ENCODE results near the gene TNFRSF21. TPM values are rescaled to one million over a fixed set of nuclear protein-coding genes. Genes with fewer than 3 reads are reported as not detected.

The TNFRSF21 gene
- total RNA-seq, 1 donor from 2014 or later = 55.7 TPM

DNA sequence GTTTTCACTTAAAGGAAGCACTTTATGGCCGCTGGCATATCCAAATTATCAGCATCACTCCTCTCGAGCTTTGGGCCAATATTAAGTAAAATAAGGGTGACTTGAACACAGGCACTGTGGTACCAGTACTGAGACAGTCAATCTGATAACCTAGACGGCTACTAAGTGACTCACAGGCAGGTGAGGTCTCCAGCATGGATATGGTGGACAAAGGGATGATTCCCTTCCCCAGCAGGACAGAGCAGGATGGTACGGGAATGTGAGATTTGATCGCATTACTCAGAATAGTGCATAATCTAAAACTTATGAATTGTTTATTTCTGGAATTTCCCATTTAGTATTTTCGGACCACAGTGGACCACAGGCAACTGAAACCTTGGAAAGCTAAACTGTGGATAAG, 55.7 kb downstream of the TNFRSF21 start:
- no peak for DNase-seq (ENCODE audit: low spot score)

DNA sequence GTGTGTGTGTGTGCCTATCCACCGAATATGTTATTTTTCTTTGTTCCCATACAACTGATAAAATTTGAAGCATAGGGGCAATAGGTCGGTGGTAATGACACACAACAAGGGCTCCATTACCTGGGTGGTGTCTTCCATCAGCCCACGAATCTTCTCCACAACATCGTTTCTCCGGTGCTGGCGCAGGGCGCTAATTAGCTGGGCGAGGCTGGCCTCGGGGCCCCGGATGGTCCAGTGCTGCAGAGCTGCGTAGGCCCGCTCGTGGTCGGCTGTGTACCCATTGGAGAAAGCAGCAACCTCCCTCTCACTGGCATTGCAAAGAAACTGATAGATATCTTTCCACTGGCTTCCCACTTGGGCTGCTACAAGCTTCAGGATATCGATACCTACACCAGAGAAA, 56.6 kb downstream of the TNFRSF21 start:
- no peak for DNase-seq (ENCODE audit: low spot score)

DNA sequence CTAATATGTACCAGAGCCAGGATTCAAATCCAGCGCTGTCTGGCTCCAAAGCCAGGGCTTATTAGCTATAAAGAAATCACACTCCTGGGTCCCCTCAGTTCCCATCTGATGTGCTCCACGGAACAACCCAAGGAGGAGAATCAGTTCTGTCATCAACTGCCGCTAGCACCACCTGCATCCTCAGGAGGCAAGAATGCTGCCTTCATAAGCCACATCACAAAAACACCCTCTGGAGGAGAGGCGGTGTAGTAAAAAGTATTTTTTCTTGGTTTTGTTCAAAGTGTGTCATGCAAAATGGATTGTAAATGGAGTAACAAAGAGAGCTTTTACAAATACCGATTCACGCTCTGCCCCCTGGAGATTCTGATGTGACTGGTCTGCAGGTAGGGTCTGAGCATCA, 57.1 kb downstream of the TNFRSF21 start:
- DNase-seq (ENCODE audit: low spot score) = no peak

DNA sequence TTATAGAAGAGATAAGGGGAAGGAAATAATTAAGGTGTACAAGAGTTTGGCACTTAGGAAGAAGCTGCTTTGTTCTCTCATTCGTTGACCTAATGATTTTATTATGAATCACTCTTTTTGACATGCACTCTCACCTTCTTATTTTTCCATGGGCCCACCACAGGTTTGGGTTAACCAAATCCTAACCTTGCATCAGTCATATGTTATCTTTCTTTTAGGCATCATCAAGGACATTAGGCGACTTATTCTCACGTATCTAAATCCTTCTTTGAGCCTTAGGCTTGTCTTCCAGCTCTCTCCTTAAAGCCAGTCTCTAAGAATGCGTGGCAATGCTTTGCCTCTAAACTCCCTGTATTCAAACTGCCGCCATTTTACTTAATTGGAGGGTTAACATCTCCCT, 58.3 kb downstream of the TNFRSF21 start:
- no peak for DNase-seq (ENCODE audit: low spot score)

DNA sequence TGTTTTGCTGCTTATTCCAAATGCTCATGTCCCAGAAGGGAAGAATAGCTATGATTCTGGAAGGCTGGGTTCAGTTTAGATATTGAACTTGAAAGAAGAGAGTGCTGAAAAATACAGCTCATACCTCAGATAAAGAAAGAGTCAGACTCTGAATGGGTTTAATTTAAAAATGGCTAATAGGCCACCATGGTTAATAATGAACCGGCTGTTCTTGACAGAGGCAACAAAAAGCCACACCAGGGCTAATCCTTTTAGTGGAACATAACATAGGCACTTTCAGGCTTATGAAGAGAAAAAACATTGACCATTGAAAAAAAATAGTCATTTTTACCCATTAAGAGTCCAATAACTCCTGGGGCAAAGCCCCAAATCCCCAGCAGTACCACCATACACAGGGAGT, 59.4 kb downstream of the TNFRSF21 start:
- no peak for DNase-seq (ENCODE audit: low spot score)

DNA sequence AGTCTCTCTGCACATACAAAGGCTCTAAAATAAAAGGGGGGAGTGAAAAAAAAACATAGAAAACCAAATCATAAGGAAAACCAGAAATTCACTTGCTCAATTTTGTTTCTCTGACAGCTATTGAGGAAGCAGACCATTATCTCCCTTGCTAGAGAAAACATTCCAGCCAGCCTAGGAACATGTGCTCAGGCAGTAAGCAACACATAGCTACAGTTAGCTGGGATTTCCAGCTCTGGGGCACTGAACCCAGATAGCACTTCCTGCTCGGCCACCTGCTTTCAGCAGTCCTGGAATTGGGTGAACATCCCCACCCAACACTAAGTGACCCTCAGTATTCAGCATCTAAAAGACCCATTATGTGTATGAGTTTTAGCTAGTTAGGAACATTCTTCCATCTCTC, 61.3 kb downstream of the TNFRSF21 start:
- no peak for DNase-seq (ENCODE audit: low spot score)

DNA sequence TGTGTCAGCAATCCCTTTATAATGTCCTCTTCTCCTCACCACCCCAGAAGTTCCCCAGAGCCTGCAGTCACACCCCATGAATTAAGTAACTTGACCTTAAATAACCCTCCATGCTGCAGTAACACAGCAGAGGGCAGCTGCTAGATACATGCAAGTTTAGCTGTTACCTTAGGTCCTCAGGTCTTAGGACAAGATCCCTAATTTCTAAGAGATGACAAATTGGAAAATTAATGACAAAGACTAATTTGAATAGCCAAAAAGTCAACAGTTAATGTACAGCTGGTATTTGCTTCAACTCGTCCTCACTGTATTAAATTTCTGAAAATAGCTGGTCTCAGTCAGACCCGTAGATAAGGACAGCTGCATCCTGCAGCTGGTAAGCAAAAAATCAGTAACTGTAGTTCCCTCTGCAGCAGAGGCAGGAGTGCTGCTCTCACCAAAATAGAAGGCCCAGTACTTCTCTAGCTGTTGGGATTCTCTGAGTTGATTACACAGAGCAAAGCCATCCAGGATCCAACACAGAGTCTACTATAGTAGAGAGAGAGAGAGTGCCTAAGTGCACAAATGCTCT, 62.4 kb downstream of the TNFRSF21 start:
- no peak for DNase-seq (ENCODE audit: low spot score)

DNA sequence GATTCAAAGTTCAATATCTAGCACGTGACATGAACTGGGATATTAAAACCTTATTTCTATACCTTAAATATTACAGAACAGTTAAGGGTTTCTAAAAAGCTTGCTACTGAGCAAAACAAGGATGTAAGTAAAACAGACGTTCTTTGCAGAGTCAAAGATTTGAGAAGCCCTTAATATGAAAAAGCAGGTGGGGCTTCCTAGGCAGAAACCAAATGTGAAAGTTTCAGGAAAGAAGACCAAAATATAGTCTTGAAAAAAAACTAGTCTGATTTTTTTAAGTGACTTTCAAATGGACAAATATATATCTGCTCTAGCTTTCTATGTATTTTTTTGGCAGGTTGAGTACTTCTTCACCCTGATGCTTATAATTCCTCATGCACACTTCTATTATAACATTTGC, 63.2 kb downstream of the TNFRSF21 start:
- DNase-seq (ENCODE audit: low spot score) = no peak

DNA sequence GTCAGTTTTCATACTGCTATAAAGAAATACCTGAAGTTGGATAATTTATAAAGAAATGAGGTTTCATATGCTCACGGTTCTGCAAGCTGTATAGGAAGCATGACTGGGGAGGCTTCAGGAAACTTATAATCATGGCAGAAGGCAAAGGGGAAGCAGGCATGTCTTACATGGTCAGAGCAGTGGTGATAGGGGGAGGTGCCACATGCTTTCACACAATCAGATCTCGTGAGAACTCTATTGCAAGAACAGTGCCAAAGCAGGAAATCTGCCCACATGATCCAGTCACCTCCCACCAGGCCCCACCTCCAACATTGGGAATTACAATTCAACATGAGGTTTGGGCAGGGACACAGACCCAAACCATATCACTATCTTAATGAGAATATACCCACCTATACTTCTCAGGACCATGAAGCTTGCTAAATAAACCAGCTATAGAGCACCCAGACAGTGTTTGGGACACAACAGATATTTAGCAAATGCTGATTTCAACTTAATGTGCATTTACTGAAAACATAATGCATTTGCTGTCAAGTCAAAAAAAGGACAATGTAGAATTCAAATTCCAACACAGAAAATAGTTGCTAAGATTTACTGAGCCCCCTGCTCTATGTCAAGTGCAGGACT, 63.8 kb downstream of the TNFRSF21 start:
- DNase-seq (ENCODE audit: low spot score) = no peak

DNA sequence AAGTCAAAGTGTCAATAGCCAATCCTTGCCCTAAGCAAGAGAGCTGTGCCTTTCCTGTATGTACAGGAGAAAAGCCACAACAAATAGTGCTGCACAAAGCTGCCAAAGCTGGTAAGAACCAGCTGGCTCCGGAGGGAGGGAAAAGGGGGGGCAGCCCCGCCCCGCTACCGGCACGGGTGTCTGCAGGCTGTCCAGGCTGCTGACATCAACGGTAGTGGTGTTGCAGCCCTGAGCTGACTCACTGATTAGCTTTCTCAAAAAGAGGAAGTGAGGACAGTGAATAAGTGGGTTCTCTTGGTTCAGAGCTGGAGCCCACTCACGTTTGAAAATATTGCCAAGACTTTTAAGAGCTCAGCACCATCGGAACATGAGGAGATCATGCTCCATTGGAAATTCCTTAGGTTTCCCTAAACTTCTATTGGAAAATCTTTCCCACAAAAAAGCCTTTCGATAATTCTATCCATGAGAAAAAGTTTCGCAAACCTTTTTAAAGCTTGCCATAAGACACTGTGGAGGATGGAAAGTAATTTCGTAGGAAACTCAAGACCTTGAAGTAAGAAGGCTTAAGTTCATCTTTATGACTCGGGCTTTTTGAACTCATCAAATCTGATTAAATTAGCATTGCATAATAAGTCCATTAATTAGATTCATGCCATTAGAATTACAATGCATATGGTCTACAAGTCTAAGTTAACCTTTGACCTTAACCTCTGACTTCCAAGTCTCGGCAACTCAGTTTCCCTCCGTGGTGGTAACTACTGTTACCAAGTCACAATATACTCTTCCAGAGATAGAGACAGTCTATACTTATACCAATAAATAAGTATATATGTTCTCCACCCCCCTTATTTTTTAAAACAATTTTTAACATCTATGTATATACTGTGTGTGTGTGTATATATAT, 67.0 kb downstream of the TNFRSF21 start:
- no peak for DNase-seq (ENCODE audit: low spot score)

DNA sequence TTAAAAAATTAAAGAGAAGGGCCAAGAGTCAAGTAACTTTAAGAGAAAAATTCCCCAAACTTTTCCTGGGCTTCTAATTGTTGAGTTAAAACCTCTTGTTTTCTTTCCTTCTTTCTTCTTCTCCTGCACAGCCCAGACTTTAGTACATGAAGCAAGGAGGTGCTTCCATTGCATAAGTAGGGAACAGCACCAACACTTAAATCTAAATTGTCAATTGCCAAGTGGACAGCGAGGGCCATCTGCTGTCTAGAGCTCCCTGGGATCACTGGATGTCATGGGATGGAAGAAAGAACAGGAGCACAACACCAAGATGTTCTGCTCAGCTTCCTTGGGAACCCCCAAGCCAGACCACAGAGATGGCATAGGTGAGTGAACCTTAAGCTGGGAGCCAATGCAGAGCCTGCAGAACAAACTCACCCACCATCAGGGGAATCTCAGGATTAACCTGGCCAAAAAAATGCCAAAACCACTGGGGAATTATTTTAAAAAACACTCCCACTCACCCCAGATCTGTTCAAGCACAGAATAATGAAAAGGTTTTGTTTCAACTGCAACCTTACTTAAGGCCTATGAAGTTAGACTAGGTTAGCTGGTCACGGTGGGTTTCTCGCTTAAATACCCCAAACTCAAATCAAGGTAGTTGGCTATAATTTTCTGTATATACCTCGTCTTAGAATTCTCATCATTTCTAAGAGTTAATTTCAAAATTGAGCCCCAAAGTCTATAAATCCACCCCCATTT, 67.8 kb downstream of the TNFRSF21 start:
- no peak for DNase-seq (ENCODE audit: low spot score)

DNA sequence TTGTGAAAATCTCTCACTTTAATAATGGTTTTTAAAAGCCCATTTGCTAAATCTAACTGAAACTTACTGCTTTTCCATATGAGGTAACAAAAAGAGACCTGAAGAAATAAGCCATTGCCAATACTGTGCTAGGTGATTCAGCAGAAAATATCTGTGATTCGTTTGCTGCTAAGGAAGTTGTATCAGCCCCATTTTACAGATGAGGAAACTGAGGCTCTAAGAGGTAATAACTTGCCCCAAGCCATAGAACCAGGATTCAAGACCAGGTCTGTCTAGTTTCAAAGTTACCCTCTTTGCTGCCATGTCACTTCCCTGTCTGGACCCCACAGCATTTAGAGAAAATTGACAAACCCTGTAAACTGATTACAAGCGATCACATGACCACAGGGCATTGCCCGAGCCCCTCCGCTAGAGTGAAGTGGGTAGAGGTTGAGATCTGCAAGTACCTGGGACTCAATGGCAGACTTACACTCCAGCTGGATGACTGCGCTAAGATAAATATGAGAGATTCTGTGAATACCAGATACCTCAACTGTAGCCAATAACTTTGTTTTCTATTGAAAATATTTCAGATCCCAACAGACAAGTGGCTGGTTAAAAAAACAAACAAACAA, 69.3 kb downstream of the TNFRSF21 start:
- no peak for DNase-seq (ENCODE audit: low spot score)

DNA sequence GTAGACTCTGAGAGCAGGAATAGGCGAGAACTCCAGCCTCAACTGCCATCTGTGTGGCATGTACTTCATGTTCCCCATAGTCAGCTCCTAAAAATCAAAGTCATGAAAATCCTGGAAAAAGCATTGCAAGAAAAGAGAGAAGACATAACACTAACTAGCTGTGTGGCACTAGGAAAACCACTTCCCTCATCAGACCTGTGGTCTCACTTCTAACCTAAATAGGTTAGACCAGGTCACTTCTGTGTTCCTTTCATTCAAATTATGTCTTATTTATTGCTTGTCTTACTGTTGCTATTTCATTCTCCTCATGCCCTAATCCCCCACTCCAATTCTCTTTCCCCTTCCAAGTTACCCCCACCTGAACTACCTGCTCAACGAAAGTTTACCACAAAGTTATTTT, 70.2 kb downstream of the TNFRSF21 start:
- DNase-seq (ENCODE audit: low spot score) = no peak

DNA sequence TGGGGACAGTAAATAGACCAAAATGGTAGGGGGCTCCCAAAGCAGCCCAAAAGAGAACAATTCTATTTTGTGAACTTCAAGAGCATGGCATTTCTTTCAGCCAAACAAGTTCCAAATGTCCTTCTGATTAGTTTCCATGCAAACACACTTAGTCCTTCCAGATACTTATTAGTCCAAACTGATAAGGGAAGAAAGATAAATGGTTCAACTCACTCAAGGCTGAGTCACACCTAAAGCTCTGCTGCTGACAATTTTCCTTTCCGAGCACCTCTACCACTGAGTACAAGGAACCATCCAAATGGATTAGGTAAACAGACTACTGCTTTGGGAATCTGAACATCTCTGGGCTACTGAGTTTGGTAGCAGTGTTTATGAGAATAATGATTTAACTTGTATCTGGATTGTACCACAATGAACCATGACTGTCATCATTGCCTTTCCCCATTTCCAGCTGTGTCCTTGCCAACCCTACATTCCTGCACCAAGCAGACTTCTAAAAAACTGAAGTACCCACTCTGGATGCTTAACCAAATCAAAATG, 71.2 kb downstream of the TNFRSF21 start:
- no peak for DNase-seq (ENCODE audit: low spot score)

DNA sequence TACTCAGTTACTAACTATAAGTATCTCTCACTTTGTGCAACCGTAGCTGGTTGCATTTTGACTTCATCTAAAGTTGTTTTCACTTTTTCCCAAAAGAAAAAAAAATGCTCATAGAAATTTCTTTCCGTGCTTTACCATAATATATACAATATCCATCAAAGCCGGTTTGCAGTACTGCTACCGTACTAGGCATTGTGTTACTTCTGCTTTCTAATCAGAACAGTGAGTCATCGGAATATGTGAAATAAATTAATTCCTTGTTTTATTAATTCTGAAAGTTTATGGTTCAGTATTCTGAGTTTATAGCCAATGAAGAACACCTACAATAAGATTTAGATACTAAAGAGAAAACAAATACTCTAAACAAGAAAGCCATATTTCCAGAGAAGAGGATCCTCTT, 72.5 kb downstream of the TNFRSF21 start:
- no peak for DNase-seq (ENCODE audit: low spot score)

DNA sequence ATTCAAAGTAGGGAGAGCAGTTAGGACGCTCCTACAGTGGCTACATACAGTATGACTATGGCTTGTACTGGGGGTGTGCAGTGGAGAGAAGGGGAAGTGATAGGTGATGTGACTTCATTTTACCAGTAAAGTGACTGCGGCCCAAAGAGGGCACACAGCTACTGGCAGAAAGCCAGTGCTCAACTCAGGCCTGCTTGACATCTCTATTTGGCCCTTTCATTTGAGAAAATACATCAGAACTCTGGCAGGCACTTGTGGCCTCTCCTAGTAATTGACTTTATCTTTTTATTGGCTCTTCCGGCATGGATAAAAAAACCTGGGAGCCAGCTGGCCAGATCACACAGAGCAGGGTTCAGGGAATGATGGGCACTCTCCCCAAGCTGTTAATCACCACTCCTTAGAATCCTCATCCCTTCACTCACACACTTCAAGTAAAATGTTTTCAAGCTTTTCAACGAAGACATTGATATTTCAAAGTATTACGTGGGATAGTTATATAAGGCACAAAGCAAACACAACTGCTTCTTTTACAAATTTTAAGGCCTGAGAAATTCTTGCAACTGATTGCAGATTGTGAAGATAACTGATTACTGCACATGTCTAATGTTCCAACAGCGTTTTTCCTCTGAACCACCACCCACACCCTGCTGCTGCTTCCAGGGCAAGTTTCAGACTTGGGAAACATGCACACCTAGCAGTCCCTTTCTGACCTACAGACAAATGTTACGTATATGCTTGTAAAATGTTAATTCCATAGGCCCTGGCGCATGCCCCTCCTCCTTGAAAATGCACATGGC, 73.5 kb downstream of the TNFRSF21 start:
- DNase-seq (ENCODE audit: low spot score) = no peak

DNA sequence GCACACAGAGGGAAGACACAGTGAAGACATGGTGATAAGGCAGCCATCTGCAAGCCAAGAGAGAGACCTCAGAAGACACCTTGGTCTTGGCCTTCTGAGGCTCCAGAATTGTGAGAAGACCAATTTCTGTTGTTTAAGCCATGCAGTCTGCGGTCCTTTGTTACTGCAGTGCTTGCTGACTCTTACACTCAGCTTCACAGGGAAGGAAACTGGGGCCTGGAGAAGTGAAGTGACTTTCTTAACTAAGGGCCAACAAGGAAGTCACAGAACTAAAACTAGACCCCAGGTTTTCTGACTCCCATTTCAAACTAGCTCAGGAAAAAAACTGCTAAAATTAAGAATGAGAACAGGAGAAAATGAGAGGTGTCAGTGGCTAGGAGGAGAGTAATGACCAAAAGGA, 74.3 kb downstream of the TNFRSF21 start:
- no peak for DNase-seq (ENCODE audit: low spot score)

DNA sequence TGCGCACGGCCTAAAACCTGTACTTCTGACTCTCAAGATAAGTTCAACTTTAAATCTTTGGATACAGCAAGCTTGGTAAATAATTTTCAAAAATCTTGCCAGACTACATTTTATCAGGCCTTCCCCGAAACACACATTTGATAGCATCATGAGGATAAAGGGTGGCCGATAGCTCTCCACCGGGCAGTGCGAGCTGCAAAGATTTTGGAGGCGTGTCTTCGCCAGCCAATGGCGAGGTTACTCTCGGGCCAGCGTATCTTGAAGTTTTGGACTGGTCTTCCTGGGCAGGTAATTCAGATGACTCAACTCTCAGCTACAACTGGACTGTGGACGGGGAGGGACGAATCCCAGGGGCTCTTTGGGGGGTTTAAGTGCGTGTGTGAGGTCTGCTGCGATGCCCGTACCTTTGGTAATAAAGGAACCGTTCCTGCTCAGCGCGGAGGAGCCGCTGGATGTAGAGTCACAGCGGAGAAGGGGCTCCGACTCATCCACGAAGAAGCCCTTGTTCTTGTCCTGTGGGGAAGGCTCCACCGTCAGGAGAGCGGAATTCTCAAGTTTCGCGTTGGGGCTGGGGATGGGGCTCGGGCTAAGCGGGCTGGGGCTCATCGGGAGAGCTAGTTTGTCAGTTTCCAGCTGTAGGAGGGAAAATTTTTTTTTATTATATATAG, 75.3 kb downstream of the TNFRSF21 start:
- DNase-seq (ENCODE audit: low spot score) = no peak

DNA sequence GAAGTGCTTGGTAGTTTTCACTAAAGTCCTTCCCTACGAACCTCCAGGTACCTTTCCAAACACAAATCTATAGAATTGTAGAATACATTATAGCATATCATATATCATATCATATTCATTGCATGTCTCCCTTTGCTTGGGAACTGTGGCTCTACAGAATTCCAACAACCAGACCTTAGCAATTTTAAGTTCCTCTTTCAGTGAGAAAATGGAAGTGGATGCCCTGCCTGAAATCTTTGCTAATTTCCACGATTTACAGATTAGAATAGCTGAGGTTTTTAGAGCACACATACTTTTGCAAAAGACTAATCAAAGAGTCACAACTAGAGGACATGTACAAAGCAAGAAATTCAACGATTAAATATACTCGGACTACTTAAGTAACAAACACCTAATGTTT, 78.6 kb downstream of the TNFRSF21 start:
- no peak for DNase-seq (ENCODE audit: low spot score)

DNA sequence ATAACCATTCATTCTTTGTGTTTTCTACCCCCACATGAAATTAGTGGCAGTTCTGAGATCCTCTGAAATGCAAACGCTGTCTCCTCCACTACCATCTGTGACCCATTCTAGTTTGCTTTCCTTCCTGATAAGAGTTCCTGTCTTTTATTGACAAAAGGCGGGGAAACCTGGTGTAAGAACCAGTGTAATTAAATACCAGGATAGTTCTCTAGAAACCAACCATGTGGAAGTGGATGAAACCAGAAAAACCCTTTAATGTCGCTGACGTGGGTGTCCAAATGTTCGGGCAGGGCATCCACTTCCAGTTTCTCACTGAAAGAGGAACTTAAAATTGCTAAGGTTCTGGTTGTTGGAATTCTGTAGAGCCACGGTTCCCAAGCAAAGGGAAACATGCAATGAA, 79.1 kb downstream of the TNFRSF21 start:
- DNase-seq (ENCODE audit: low spot score) = no peak

Measured in mesenteric fat pad (tissue), 1 donor.